Body of pancreas (tissue), 4 donors: Measurements from ENCODE around the gene HSD17B1.

Experiments
- POLR2A ChIP-seq, 3 donors: fragments of 450-650 bp; IDR thresholded peaks; one replicate each; pipeline ENCODE4 v1.6.1; 2016; ENCODE audit warnings: antibody characterized with exemption in 3 of 3, mild to moderate bottlenecking in 2 of 3
- TF ChIP-seq, protein P1 (sequence below), 7 experiments: fragments of 450-650 bp in 4 of 7; fragments of 200-600 bp in 3 of 7; sonication (generic) in 3 of 7; IDR thresholded peaks; one replicate each; pipeline ENCODE4 v1.5.1; 2016 to 2019; ENCODE audit warnings: antibody characterized with exemption in 7 of 7

GRCh38 chr17:42560246-42560645, 7.5 kb downstream of the HSD17B1 start:
- TF ChIP-seq, protein P1, sequence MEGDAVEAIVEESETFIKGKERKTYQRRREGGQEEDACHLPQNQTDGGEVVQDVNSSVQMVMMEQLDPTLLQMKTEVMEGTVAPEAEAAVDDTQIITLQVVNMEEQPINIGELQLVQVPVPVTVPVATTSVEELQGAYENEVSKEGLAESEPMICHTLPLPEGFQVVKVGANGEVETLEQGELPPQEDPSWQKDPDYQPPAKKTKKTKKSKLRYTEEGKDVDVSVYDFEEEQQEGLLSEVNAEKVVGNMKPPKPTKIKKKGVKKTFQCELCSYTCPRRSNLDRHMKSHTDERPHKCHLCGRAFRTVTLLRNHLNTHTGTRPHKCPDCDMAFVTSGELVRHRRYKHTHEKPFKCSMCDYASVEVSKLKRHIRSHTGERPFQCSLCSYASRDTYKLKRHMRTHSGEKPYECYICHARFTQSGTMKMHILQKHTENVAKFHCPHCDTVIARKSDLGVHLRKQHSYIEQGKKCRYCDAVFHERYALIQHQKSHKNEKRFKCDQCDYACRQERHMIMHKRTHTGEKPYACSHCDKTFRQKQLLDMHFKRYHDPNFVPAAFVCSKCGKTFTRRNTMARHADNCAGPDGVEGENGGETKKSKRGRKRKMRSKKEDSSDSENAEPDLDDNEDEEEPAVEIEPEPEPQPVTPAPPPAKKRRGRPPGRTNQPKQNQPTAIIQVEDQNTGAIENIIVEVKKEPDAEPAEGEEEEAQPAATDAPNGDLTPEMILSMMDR (IDR thresholded peaks at IDR 0.05) = no peak
- no peak for TF ChIP-seq POLR2A (IDR thresholded peaks at IDR 0.05)
